ENCODE results near the gene C2orf72. TPM values are rescaled to one million over a fixed set of nuclear protein-coding genes. Genes with fewer than 3 reads are reported as not detected.

Gene C2orf72
- total RNA-seq, 1 donor from 2014 or later = 34.2 TPM

- DNase-seq (ENCODE audit: low spot score) = no peak
Measured at GRCh38 chr2:231069379-231070054, 32.2 kb downstream of the C2orf72 start.

- no peak for DNase-seq (ENCODE audit: low spot score)
Measured at GRCh38 chr2:231084565-231084964, 47.2 kb downstream of the C2orf72 start.

GRCh38 chr2:231088754-231089153 lies 51.4 kb downstream of the C2orf72 start:
- no peak for DNase-seq (ENCODE audit: low spot score)

DNA sequence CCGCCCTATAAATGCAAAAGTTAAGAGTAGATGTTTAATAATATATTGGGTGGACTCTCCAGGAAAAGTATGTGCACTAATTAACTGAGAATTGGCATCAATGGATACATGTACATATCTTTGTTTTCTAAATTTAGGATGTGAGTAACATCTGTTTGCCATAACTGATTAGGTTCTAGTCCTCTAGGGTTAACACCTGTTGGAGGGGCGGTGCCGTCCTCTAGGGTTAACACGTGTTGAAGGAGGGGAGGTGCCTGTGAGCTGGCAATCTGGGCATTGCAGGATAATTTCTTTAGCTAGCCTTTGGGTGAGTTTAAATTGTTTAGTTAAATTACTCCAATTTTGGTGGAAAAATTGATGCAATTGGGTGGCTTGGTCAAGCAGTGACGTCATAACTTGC lies 56.6 kb downstream of the C2orf72 start:
- DNase-seq (ENCODE audit: low spot score) = no peak

- DNase-seq (ENCODE audit: low spot score) = no peak
Measured at GRCh38 chr2:231094736-231095346, 57.5 kb downstream of the C2orf72 start.

Other genes starting within 250 kb of the C2orf72 start
- 195 TPM for gene ITM2C, start 172.6 kb upstream of the C2orf72 start, total RNA-seq
- 0.37 TPM for gene GPR55, start 112.3 kb upstream of the C2orf72 start, total RNA-seq
- not detected for gene SPATA3, start 41.4 kb upstream of the C2orf72 start, total RNA-seq
- 55.6 TPM for gene PSMD1, start 19.3 kb downstream of the C2orf72 start, total RNA-seq
- 0.14 TPM for gene HTR2B, start 87.5 kb downstream of the C2orf72 start, total RNA-seq
- 19.2 TPM for gene ARMC9, start 161.1 kb downstream of the C2orf72 start, total RNA-seq

Measured in mucosa of gallbladder (tissue), 1 donor.